Peyer's patch (tissue), 4 donors: ENCODE measurements around the gene WWP2. TPM values are rescaled to one million over a fixed set of nuclear protein-coding genes. Genes with fewer than 3 reads are reported as not detected.

Experiments
- DNase-seq, 3 donors: peaks; one replicate each; pipeline ENCODE4 v3.0.0-alpha.2; 2017 to 2019
- H3K27ac ChIP-seq, 4 donors: fragments of 200-600 bp; sonication (generic); one replicate each; pipeline ENCODE4 v1.5.1; 2016 to 2019
- H3K27me3 ChIP-seq, 2 donors: fragments of 200-600 bp; sonication (generic); one replicate each; pipeline ENCODE4 v1.5.1; 2019
- H3K36me3 ChIP-seq, 3 donors: fragments of 200-600 bp; sonication (generic); one replicate each; pipeline ENCODE4 v1.5.1; 2016 to 2019
- H3K4me1 ChIP-seq, 4 donors: fragments of 200-600 bp; sonication (generic); one replicate each; pipeline ENCODE4 v1.5.1; 2016 to 2019
- H3K4me3 ChIP-seq, 4 donors: fragments of 200-600 bp; sonication (generic); 1 replicate in 3 of 4; 2 replicates in 1 of 4; pipeline ENCODE4 v1.5.1; 2016 to 2019; ENCODE audit warnings: mild to moderate bottlenecking in 1 of 4
- H3K9me3 ChIP-seq, 4 donors: fragments of 200-600 bp; sonication (generic); one replicate each; pipeline ENCODE4 v1.5.1; 2016 to 2019; ENCODE audit warnings: mild to moderate bottlenecking in 1 of 4
- CTCF ChIP-seq, 6 experiments: fragments of 450-650 bp in 4 of 6; fragments of 200-600 bp in 2 of 6; sonication (generic) in 1 of 6; IDR thresholded peaks; one replicate each; pipeline ENCODE4 v1.5.1; 2017 to 2019; ENCODE audit warnings: antibody characterized with exemption in 6 of 6, mild to moderate bottlenecking in 3 of 6, moderate library complexity in 1 of 6
- POLR2A ChIP-seq, 2 donors: fragments of 450-650 bp; IDR thresholded peaks; one replicate each; pipeline ENCODE4 v1.5.1; 2017; ENCODE audit warnings: antibody characterized with exemption in 2 of 2, mild to moderate bottlenecking in 2 of 2, moderate library complexity in 2 of 2
- total RNA-seq, 4 donors: library from RNA; depleted of rRNA; stranded (reverse); fragments of >200 nt; gene quantifications; one replicate each; pipeline ENCODE4 v1.1.0, GENCODE V29; 2016

The WWP2 gene
- total RNA-seq, 4 donors from 2014 or later, result 93.5 to 199 (median 111) TPM

GRCh38 chr16:69924777-69925191 lies 162.7 kb downstream of the WWP2 start:
- H3K4me1 ChIP-seq, result no peaks in the 10 kb centered on the region
- TF ChIP-seq POLR2A (IDR thresholded peaks at IDR 0.05), result no peak
- no peak for TF ChIP-seq CTCF (IDR thresholded peaks at IDR 0.05)
- H3K27me3 ChIP-seq, result no peaks in the 10 kb centered on the region
- H3K27ac ChIP-seq, result peak overlapping the region in 3 of 4 donors; percentile 30 to 70 (median 30)
- no peak for DNase-seq
- peaks cover 0 to 19% (median 0%) of the 10 kb centered on the region in 3 donors for H3K36me3 ChIP-seq
- H3K4me3 ChIP-seq, result no peak overlapping the region
- H3K9me3 ChIP-seq, result no peaks in the 10 kb centered on the region

GRCh38 chr16:69925311-69925710 lies 163.2 kb downstream of the WWP2 start:
- Histone ChIP-seq H3K27me3 (no peaks in the 10 kb centered on the region), H3K9me3 (no peaks in the 10 kb centered on the region), H3K4me1 (no peaks in the 10 kb centered on the region), H3K4me3 (no peak overlapping the region), H3K36me3 (peaks cover 0 to 21% (median 0%) of the 10 kb centered on the region in 3 donors), H3K27ac (peak overlapping the region in 3 of 4 donors; percentile 3 to 70 (median 30))
- TF ChIP-seq POLR2A (IDR thresholded peaks at IDR 0.05), result no peak
- no peak for TF ChIP-seq CTCF (IDR thresholded peaks at IDR 0.05)
- DNase-seq, result no peak

- no peaks in the 10 kb centered on the region for H3K4me1 ChIP-seq
- H3K27me3 ChIP-seq, result no peaks in the 10 kb centered on the region
- no peak for DNase-seq
- TF ChIP-seq CTCF (IDR thresholded peaks at IDR 0.05) (no peak), POLR2A (IDR thresholded peaks at IDR 0.05) (no peak)
- H3K9me3 ChIP-seq, result no peaks in the 10 kb centered on the region
- H3K36me3 ChIP-seq, result peaks cover 0 to 29% (median 0%) of the 10 kb centered on the region in 3 donors
- no peak overlapping the region for H3K27ac ChIP-seq
- H3K4me3 ChIP-seq, result no peak overlapping the region
Measured at GRCh38 chr16:69926241-69926640, 164.1 kb downstream of the WWP2 start.

GRCh38 chr16:69927056-69927757 lies 165.1 kb downstream of the WWP2 start:
- DNase-seq, result no peak
- Histone ChIP-seq H3K27ac (peak overlapping the region in 2 of 4 donors; percentile 17 to 43), H3K4me3 (no peak overlapping the region), H3K9me3 (no peaks in the 10 kb centered on the region), H3K27me3 (no peaks in the 10 kb centered on the region), H3K36me3 (peaks cover 0 to 37% (median 0%) of the 10 kb centered on the region in 3 donors), H3K4me1 (no peaks in the 10 kb centered on the region)
- TF ChIP-seq CTCF (IDR thresholded peaks at IDR 0.05), result no peak
- no peak for TF ChIP-seq POLR2A (IDR thresholded peaks at IDR 0.05)

GRCh38 chr16:69928856-69929400 lies 166.8 kb downstream of the WWP2 start:
- no peak overlapping the region for H3K27ac ChIP-seq

More at GRCh38 chr16:69928856-69929400, 166.8 kb downstream of the WWP2 start:
- Histone ChIP-seq H3K4me1 (no peaks in the 10 kb centered on the region), H3K36me3 (peaks cover 0 to 52% (median 0%) of the 10 kb centered on the region in 3 donors), H3K4me3 (no peak overlapping the region), H3K27me3 (no peaks in the 10 kb centered on the region), H3K9me3 (no peaks in the 10 kb centered on the region)
- DNase-seq, result no peak
- TF ChIP-seq POLR2A (IDR thresholded peaks at IDR 0.05) (no peak), CTCF (IDR thresholded peaks at IDR 0.05) (no peak)
